ENCODE results near the gene STAT5A. TPM values are rescaled to one million over a fixed set of nuclear protein-coding genes. Genes with fewer than 3 reads are reported as not detected.
"Not testable (repeated sequence)": the region's sequence is repeated elsewhere in the genome, so short reads cannot be mapped to it uniquely, and the experiment has no call there.

The STAT5A gene
- total and polyA plus RNA-seq, 8 donors, result 10.5 to 19.8 (median 14.5) TPM

DNA sequence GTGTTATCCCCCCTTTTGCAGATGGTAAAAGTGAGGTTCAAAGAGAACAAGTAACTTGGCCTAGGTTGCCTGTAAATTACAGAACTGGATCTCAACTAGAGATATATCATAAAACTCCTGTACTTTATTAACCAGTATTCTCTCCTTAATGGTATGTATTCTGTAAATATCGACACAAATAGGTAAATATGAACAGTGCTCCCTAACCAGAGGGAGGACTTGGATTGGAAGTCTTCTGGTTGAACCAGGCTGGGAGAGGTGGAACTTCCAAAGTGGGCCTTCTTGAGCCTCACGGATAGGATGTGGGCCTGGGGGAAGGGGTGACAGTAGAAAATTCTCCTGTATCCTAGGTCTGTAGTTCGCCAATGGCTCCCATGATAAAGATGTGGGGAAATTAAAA, 7.7 kb downstream of the STAT5A start:
- Histone ChIP-seq H3K27ac (no peak overlapping the region), H3K4me1 (no peaks in the 10 kb centered on the region), H3K27me3 (no peaks in the 10 kb centered on the region), H3K9me3 (no peaks in the 10 kb centered on the region), H3K36me3 (peaks cover 0 to 3% (median 0%) of the 10 kb centered on the region in 3 donors), H3K4me3 (no peak overlapping the region)
- WGBS, 2 donors, result 85 to 87% methylated on average over 3 of the region's 3 CpGs
- TF ChIP-seq, protein P1, sequence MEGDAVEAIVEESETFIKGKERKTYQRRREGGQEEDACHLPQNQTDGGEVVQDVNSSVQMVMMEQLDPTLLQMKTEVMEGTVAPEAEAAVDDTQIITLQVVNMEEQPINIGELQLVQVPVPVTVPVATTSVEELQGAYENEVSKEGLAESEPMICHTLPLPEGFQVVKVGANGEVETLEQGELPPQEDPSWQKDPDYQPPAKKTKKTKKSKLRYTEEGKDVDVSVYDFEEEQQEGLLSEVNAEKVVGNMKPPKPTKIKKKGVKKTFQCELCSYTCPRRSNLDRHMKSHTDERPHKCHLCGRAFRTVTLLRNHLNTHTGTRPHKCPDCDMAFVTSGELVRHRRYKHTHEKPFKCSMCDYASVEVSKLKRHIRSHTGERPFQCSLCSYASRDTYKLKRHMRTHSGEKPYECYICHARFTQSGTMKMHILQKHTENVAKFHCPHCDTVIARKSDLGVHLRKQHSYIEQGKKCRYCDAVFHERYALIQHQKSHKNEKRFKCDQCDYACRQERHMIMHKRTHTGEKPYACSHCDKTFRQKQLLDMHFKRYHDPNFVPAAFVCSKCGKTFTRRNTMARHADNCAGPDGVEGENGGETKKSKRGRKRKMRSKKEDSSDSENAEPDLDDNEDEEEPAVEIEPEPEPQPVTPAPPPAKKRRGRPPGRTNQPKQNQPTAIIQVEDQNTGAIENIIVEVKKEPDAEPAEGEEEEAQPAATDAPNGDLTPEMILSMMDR (IDR thresholded peaks at IDR 0.05), result no peak
- DNase-seq (no peak), ATAC-seq (no peak), FAIRE-seq (no peak)
- intact Hi-C loops (cut with DNase I), result no loop called here

DNA sequence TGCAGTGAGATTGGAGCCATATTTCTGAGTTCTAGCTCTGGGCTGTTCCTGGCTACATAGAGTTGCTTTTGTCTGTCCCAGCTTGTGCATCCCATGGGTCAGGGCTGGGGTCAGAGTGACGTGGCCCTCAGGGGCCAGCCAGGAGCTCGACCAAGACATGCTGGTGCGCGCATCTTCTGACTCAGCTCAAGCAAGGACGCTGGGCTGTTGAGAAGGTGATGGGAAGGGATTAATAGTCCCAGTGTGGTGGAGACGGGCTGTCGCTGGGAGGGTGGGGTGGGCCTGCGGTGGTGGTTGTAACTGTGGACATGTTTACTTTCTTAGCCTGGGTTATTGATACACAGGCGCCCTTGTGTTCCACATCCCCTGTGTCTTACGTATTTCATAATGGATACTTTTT, 9.5 kb downstream of the STAT5A start:
- H3K27ac ChIP-seq; H3K27me3 ChIP-seq; intact Hi-C loops (cut with DNase I); DNase-seq; H3K9me3 ChIP-seq; ATAC-seq; H3K4me1 ChIP-seq; H3K36me3 ChIP-seq; FAIRE-seq; H3K4me3 ChIP-seq: not testable (repeated sequence)
- 78 to 90% methylated on average over 5 to 10 of the region's 10 CpGs for WGBS, 2 donors

DNA sequence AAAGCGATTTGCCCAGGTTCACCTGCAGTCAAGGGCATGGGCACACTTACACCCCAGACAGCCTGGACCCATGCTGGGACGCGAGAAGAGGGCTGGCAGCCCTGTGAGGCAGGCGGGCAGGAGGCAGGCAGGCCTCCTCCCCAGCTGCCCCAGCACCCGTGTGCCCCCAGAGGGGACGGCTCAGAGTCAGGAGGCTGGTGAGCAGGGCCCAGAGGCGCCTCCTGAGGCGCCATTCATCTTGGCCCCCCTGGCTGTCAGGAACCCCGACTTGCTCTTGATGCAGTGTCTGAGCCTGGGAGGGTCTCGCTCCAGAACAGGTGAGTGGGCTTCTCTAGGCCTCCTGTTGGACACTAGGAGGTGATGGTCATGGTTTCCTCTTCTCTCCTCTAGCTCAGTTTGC, 11.1 kb downstream of the STAT5A start:
- FAIRE-seq, DNase-seq: not testable (repeated sequence)

DNA sequence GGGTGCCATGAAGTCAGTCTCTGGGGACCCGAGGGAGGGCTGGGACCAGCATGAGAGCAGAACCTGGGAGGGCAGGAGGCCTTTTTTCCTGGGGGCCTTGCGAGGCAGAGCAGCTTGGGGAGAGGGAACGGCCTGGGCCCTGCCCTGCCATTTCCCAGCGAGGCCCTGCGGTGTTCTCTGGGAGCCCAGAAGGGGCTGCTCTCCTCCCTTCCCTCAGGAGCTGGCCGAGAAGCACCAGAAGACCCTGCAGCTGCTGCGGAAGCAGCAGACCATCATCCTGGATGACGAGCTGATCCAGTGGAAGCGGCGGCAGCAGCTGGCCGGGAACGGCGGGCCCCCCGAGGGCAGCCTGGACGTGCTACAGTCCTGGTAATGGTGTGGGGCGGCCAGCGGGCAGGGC, 11.6 kb downstream of the STAT5A start:
- not testable (repeated sequence) for H3K36me3 ChIP-seq, FAIRE-seq
- 100% methylated on average over 2 of the region's 17 CpGs for WGBS, 2 donors

More for the DNA sequence above, 11.1 kb downstream of the STAT5A start:
- H3K27me3 ChIP-seq; H3K27ac ChIP-seq; H3K9me3 ChIP-seq; intact Hi-C loops (cut with DNase I); H3K4me3 ChIP-seq; H3K36me3 ChIP-seq; ATAC-seq; H3K4me1 ChIP-seq: not testable (repeated sequence)
- 89 to 92% methylated on average over 10 of the region's 10 CpGs for WGBS, 2 donors

DNA sequence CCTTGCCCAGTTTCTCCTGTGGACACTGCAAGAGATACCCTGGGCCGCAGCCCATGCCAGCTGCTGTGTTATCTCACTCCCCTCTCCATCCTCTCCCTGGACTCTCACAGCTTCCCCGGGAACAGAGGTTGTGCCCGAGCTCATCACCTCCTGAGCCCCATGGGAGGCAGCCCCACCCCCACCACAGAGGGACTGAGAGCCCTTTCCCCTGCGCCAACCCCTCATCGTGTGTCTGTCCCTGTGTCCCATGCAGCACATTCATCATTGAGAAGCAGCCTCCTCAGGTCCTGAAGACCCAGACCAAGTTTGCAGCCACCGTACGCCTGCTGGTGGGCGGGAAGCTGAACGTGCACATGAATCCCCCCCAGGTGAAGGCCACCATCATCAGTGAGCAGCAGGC, 12.7 kb downstream of the STAT5A start:
- Histone ChIP-seq H3K9me3 (no peaks in the 10 kb centered on the region), H3K27me3 (no peaks in the 10 kb centered on the region), H3K4me3 (no peak overlapping the region), H3K36me3 (no peaks in the 10 kb centered on the region), H3K27ac (no peak overlapping the region), H3K4me1 (no peaks in the 10 kb centered on the region)
- 84 to 90% methylated on average over 9 of the region's 9 CpGs for WGBS, 2 donors
- FAIRE-seq, result no peak
- no peak for ATAC-seq
- intact Hi-C loops (cut with DNase I), result no loop called here
- TF ChIP-seq, protein P1 (IDR thresholded peaks at IDR 0.05), result no peak
- DNase-seq, result no peak

More for the DNA sequence above, 11.6 kb downstream of the STAT5A start:
- ATAC-seq; H3K4me1 ChIP-seq; H3K27ac ChIP-seq; H3K27me3 ChIP-seq; H3K4me3 ChIP-seq; H3K9me3 ChIP-seq; DNase-seq; intact Hi-C loops (cut with DNase I): not testable (repeated sequence)

DNA sequence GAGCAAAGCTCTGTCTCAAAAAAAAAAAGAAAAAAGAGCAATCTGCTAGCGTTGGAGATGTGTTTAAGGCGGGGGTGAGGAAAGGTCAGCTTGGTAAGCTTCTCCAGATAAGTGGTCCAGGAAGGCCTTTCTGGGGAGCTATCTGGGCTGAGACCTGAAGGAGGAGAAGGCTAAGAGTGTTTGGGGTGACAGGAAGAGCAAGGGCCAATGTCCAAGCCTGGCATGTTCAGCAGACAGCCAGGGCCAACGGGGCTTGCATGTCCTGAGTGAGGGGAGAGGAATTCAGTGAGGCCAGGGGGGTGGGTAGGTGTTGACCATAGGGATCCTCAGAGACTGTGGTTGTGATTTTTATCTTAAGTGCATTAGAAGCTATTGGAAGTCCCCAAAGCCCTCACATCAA, 15.4 kb downstream of the STAT5A start:
- 89 to 93% methylated on average over 3 of the region's 3 CpGs for WGBS, 2 donors
- Histone ChIP-seq H3K27ac (no peak overlapping the region), H3K27me3 (no peaks in the 10 kb centered on the region), H3K4me1 (no peaks in the 10 kb centered on the region), H3K36me3 (peaks cover 0 to 5% (median 0%) of the 10 kb centered on the region in 3 donors), H3K9me3 (no peaks in the 10 kb centered on the region), H3K4me3 (no peak overlapping the region)
- intact Hi-C loops (cut with DNase I), result no loop called here
- TF ChIP-seq, protein P1 (IDR thresholded peaks at IDR 0.05), result no peak
- DNase-seq (no peak), ATAC-seq (no peak), FAIRE-seq (no peak)

Measured in pancreas (tissue), 10 donors.